Endothelial cell of umbilical vein (primary cell): ENCODE results near the gene HSD3B1.

Experiments
- CTCF ChIP-seq, 2 donors: IDR thresholded peaks; 1 replicate in 1 of 2; 2 replicates in 1 of 2; pipeline ENCODE4 v1.5.1; 2011; ENCODE audit warnings: low read length in 2 of 2, mild to moderate bottlenecking in 2 of 2, moderate library complexity in 2 of 2, control low read depth in 1 of 2, inconsistent platforms in 1 of 2, low read depth in 1 of 2; ENCODE audit not compliant: insufficient read depth in 1 of 2; ENCODE audit errors: extremely low read depth in 1 of 2
- EZH2 ChIP-seq: IDR thresholded peaks from 2 replicates; pipeline ENCODE4 v1.6.1; 2012; ENCODE audit warnings: borderline replicate concordance, low read depth, mild to moderate bottlenecking, moderate library complexity, low read length, inconsistent platforms; ENCODE audit not compliant: severe bottlenecking
- GATA2 ChIP-seq: IDR thresholded peaks from 2 replicates; pipeline ENCODE4 v1.7.0; 2011; ENCODE audit warnings: low read depth, mild to moderate bottlenecking, moderate library complexity, mixed read lengths, low read length; ENCODE audit not compliant: insufficient read length, insufficient read depth
- MYC ChIP-seq: IDR thresholded peaks from one replicate; pipeline ENCODE4 v1.6.1; 2011; ENCODE audit warnings: mild to moderate bottlenecking, low read depth, low read length
- POLR2A ChIP-seq: IDR thresholded peaks from 2 replicates; pipeline ENCODE4 v1.6.1; 2012; ENCODE audit warnings: low read depth, mild to moderate bottlenecking, control low read depth, low read length
- POLR2AphosphoS5 ChIP-seq: IDR thresholded peaks from 2 replicates; pipeline ENCODE4 v1.6.1; 2012; ENCODE audit warnings: low read depth, mild to moderate bottlenecking, control low read depth, low read length, moderate library complexity; ENCODE audit not compliant: insufficient read depth

- TF ChIP-seq CTCF (IDR thresholded peaks at IDR 0.05; ENCODE audit: extremely low read depth in 1 of 2, insufficient read depth in 1 of 2, low read depth in 1 of 2, low read length in 2 of 2) (no peak), EZH2 (no peak), POLR2A (no peak), POLR2AphosphoS5 (no peak), GATA2 (no peak), MYC (no peak)
These were observed 24.8 kb downstream of the HSD3B1 start for GRCh38 chr1:119531606-119532323.
